ENCODE data around the gene DDX27. TPM values are rescaled to one million over a fixed set of nuclear protein-coding genes. Genes with fewer than 3 reads are reported as not detected.
A peak's percentile ranks its signal among the peaks of the same experiment; 100 is the strongest.

DDX27 gene
- total RNA-seq, 3 donors from 2014 or later: 28.5 to 35.1 (median 34.8) TPM

- DNase-seq (ENCODE audit: low spot score in 2 of 2): no peak
- H3K36me3 ChIP-seq: peaks cover 25% of the 10 kb centered on the region
Observed at GRCh38 chr20:49285233-49285668, 66.0 kb downstream of the DDX27 start.

GRCh38 chr20:49285813-49286494 is 66.7 kb downstream of the DDX27 start:
- no peak overlapping the region for H3K4me3 ChIP-seq
- H3K36me3 ChIP-seq: peaks cover 18% of the 10 kb centered on the region
- no peaks in the 10 kb centered on the region for H3K4me1 ChIP-seq

More at GRCh38 chr20:49285233-49285668, 66.0 kb downstream of the DDX27 start:
- no peaks in the 10 kb centered on the region for H3K27me3 ChIP-seq
- H3K4me3 ChIP-seq: no peak overlapping the region
- peaks cover 50 to 81% of the 10 kb centered on the region in 2 donors for H3K9me3 ChIP-seq
- no peak overlapping the region for H3K27ac ChIP-seq
- H3K4me1 ChIP-seq: no peaks in the 10 kb centered on the region
- intact Hi-C loops (cut with DNase I; ENCODE audit: low total_unique reads): no loop called here
- TF ChIP-seq POLR2AphosphoS5 (IDR thresholded peaks at IDR 0.05): no peak
- TF ChIP-seq CTCF (IDR thresholded peaks at IDR 0.05): no peak
- no peak for TF ChIP-seq POLR2A (IDR thresholded peaks at IDR 0.05)

GRCh38 chr20:49286689-49287551 is 67.7 kb downstream of the DDX27 start:
- Histone ChIP-seq H3K4me1 (no peaks in the 10 kb centered on the region), H3K27me3 (no peaks in the 10 kb centered on the region), H3K9me3 (peaks cover 38 to 64% of the 10 kb centered on the region in 2 donors), H3K36me3 (peaks cover 18% of the 10 kb centered on the region), H3K27ac (peak overlapping the region; percentile 71 to 80), H3K4me3 (peak overlapping the region in 1 of 3 donors; percentile 29)
- intact Hi-C loops (cut with DNase I; ENCODE audit: low total_unique reads): no loop called here
- no peak for TF ChIP-seq CTCF (IDR thresholded peaks at IDR 0.05)
- no peak for DNase-seq (ENCODE audit: low spot score in 2 of 2)

More at GRCh38 chr20:49285813-49286494, 66.7 kb downstream of the DDX27 start:
- Histone ChIP-seq H3K27ac (no peak overlapping the region), H3K27me3 (no peaks in the 10 kb centered on the region), H3K9me3 (peaks cover 45 to 74% of the 10 kb centered on the region in 2 donors)
- DNase-seq (ENCODE audit: low spot score in 2 of 2): no peak
- no peak for TF ChIP-seq POLR2A (IDR thresholded peaks at IDR 0.05)
- TF ChIP-seq CTCF (IDR thresholded peaks at IDR 0.05): no peak
- TF ChIP-seq POLR2AphosphoS5 (IDR thresholded peaks at IDR 0.05): no peak
- intact Hi-C loops (cut with DNase I; ENCODE audit: low total_unique reads): no loop called here

GRCh38 chr20:49287555-49288249 is 68.5 kb downstream of the DDX27 start:
- peaks cover 15% of the 10 kb centered on the region for H3K36me3 ChIP-seq
- peak overlapping the region; percentile 71 to 80 for H3K27ac ChIP-seq
- TF ChIP-seq POLR2A (IDR thresholded peaks at IDR 0.05): no peak
- TF ChIP-seq CTCF (IDR thresholded peaks at IDR 0.05): no peak
- no peak for TF ChIP-seq POLR2AphosphoS5 (IDR thresholded peaks at IDR 0.05)
- H3K4me3 ChIP-seq: peak overlapping the region in 1 of 3 donors; percentile 29
- H3K4me1 ChIP-seq: no peaks in the 10 kb centered on the region
- H3K9me3 ChIP-seq: peaks cover 37 to 56% of the 10 kb centered on the region in 2 donors
- intact Hi-C loops (cut with DNase I; ENCODE audit: low total_unique reads): no loop called here
- no peak for DNase-seq (ENCODE audit: low spot score in 2 of 2)
- H3K27me3 ChIP-seq: no peaks in the 10 kb centered on the region

Data from breast epithelium (tissue), 4 donors.